Neural cell (in vitro differentiated cells): Measurements from ENCODE around the gene MAPK8. TPM values are rescaled to one million over a fixed set of nuclear protein-coding genes. Genes with fewer than 3 reads are reported as not detected.

Experiments used
- H2AFZ ChIP-seq: fragments of 200-600, 300-800 bp; sonication (generic), shearing (Covaris generic); 2 replicates; pipeline ENCODE4 v1.6.0; 2014; ENCODE audit warnings: low read depth, mild to moderate bottlenecking, antibody characterized with exemption, low read length, moderate library complexity
- H3F3A ChIP-seq: fragments of 200-600 bp; shearing (Covaris generic); 2 replicates; pipeline ENCODE4 v1.6.1; 2016; ENCODE audit warnings: mild to moderate bottlenecking, moderate library complexity, mixed read lengths, antibody characterized with exemption, low read length; ENCODE audit not compliant: insufficient read depth, poor library complexity, severe bottlenecking
- H3K27ac ChIP-seq: fragments of 200-600, 300-800 bp; sonication (generic), shearing (Covaris generic); 2 replicates; pipeline ENCODE4 v1.5.1; 2014; ENCODE audit warnings: mild to moderate bottlenecking, low read length, moderate library complexity
- H3K27me3 ChIP-seq: fragments of 300-800, 200-600 bp; sonication (generic), shearing (Covaris generic); 2 replicates; pipeline ENCODE4 v1.6.0; 2014; ENCODE audit warnings: mild to moderate bottlenecking, low read depth, low read length, moderate library complexity; ENCODE audit not compliant: insufficient read depth
- H3K36me3 ChIP-seq: fragments of 300-800, 200-600 bp; sonication (generic), shearing (Covaris generic); 2 replicates; pipeline ENCODE4 v1.5.1; 2014; ENCODE audit warnings: mild to moderate bottlenecking, antibody characterized with exemption, low read length, moderate library complexity; ENCODE audit not compliant: insufficient read depth
- H3K4me2 ChIP-seq: fragments of 300-800, 200-600 bp; sonication (generic), shearing (Covaris generic); 2 replicates; pipeline ENCODE4 v1.6.0; 2014; ENCODE audit warnings: mild to moderate bottlenecking, low read length
- H3K4me3 ChIP-seq: fragments of 300-800, 200-600 bp; sonication (generic), shearing (Covaris generic); 2 replicates; pipeline ENCODE4 v1.5.1; 2014; ENCODE audit warnings: mild to moderate bottlenecking, low read length, moderate library complexity
- H3K79me2 ChIP-seq: fragments of 200-600 bp; shearing (Covaris generic); replicated peaks from 2 replicates; pipeline ENCODE4 v1.6.0; 2014; ENCODE audit warnings: mild to moderate bottlenecking, low read length, moderate library complexity; ENCODE audit not compliant: insufficient read depth
- H3K9ac ChIP-seq: fragments of 300-800, 200-600 bp; sonication (generic), shearing (Covaris generic); 2 replicates; pipeline ENCODE4 v1.6.1; 2016; ENCODE audit warnings: mild to moderate bottlenecking, low read length, mixed read lengths
- H3K9me2 ChIP-seq: fragments of 200-600 bp; shearing (Covaris generic); 2 replicates; pipeline ENCODE4 v1.6.1; 2016; ENCODE audit warnings: mild to moderate bottlenecking, low read length, mixed read lengths; ENCODE audit not compliant: insufficient read depth
- H3K9me3 ChIP-seq: fragments of 200-600, 300-800 bp; sonication (generic), shearing (Covaris generic); 2 replicates; pipeline ENCODE4 v1.6.1; 2016; ENCODE audit warnings: mild to moderate bottlenecking, mixed run types, low read length, moderate library complexity, mixed read lengths
- H4K20me1 ChIP-seq: fragments of 200-600 bp; shearing (Covaris generic); 2 replicates; pipeline ENCODE4 v1.6.1; 2016; ENCODE audit warnings: mild to moderate bottlenecking, mixed run types; ENCODE audit not compliant: insufficient read depth
- EP300 ChIP-seq: fragments of 450-650 bp; conservative IDR thresholded peaks from 2 replicates; pipeline ENCODE4 v1.6.1; 2014; ENCODE audit warnings: antibody characterized with exemption, mild to moderate bottlenecking, moderate library complexity; ENCODE audit not compliant: poor library complexity, severe bottlenecking
- EZH2 ChIP-seq: fragments of 200-600, 300-800 bp; shearing (Covaris generic), sonication (generic); IDR thresholded peaks from 2 replicates; pipeline ENCODE4 v1.6.1; 2014; ENCODE audit warnings: antibody characterized with exemption, low read length, borderline replicate concordance, mild to moderate bottlenecking; ENCODE audit not compliant: insufficient read depth, poor library complexity, severe bottlenecking
- MXI1 ChIP-seq: fragments of 450-650 bp; conservative IDR thresholded peaks from 2 replicates; pipeline ENCODE4 v1.6.1; 2014; ENCODE audit warnings: antibody characterized with exemption, mild to moderate bottlenecking; ENCODE audit not compliant: poor library complexity, severe bottlenecking
- POLR2AphosphoS5 ChIP-seq: IDR thresholded peaks from 2 replicates; pipeline ENCODE4 v1.6.1; 2012
- RAD21 ChIP-seq: fragments of 450-650 bp; conservative IDR thresholded peaks from 2 replicates; pipeline ENCODE4 v1.6.1; 2014; ENCODE audit warnings: antibody characterized with exemption, mild to moderate bottlenecking, moderate library complexity
- SMC3 ChIP-seq: fragments of 450-650 bp; conservative IDR thresholded peaks from 2 replicates; pipeline ENCODE4 v1.6.1; 2014; ENCODE audit warnings: antibody characterized with exemption, mild to moderate bottlenecking, moderate library complexity; ENCODE audit not compliant: poor library complexity
- TAF1 ChIP-seq: IDR thresholded peaks from 2 replicates; pipeline ENCODE4 v1.6.1; 2012; ENCODE audit warnings: low read depth
- polyA plus RNA-seq: library from polyadenylated mRNA; depleted of rRNA; stranded (reverse); fragments of >200 nt; gene quantifications from 2 replicates; pipeline ENCODE4 v1.2.3, GENCODE V29; 2014
- TF ChIP-seq, protein P1 (sequence below): fragments of 450-650 bp; IDR thresholded peaks from 2 replicates; pipeline ENCODE4 v1.5.1; 2014; ENCODE audit warnings: antibody characterized with exemption, mild to moderate bottlenecking, moderate library complexity; ENCODE audit not compliant: poor library complexity, severe bottlenecking
- TF ChIP-seq, protein P2 (sequence below): IDR thresholded peaks from 2 replicates; pipeline ENCODE4 v1.6.1; 2012; ENCODE audit warnings: borderline replicate concordance

The MAPK8 gene
- polyA plus RNA-seq, 1 donor from 2014 or later: 187 TPM

DNA sequence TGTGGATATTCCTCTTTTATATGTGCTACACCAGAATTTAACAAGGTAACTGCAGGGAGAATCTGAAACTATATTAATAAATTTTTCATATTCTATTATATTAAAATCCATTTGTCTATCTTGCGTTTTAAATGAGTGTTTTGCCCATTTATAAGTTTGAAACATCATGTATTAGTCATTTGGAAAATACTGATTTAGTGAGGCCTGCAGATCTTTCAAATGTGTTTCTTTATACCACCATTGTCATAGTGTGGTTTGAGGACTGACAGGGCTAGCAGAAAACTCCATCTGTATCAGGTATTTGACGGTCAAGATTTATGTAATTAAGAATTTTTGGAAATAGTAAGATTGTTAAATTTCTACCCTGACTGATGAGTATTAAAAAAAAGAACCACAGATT lies 29.3 kb downstream of the MAPK8 start:
- Histone ChIP-seq H3K9me2 (no peaks in the 10 kb centered on the region), H3K27ac (no peak overlapping the region)

DNA sequence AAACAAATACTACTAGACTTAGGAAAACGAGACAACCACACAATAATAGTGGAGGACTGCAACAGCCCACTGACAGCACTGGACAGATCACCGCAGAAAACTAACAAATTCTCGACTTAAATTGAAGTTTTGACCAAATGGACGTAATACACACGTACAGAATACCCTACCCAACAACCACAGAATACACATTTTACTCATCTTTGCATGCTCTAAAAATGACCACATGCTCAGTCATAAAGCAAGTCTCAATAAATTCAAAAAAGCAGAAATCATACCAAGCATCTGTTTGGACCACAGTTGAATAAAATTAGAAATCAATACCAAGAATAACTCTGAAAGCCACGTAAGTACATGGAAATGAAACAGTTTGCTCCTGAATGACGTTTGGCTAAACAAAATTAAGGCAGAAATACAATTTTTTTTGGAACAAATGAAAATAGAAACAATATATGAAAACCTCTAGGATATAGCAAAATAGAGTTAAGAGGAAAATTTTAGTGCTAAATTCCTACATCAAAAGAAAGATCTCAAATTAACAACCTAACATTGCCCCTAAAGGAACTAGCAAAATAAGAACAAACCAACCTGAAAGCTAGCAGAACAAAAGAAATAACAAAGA lies 30.6 kb downstream of the MAPK8 start:
- H4K20me1 ChIP-seq: no peaks in the 10 kb centered on the region
- H3K36me3 ChIP-seq: no peaks in the 10 kb centered on the region
- TF ChIP-seq, protein P1, sequence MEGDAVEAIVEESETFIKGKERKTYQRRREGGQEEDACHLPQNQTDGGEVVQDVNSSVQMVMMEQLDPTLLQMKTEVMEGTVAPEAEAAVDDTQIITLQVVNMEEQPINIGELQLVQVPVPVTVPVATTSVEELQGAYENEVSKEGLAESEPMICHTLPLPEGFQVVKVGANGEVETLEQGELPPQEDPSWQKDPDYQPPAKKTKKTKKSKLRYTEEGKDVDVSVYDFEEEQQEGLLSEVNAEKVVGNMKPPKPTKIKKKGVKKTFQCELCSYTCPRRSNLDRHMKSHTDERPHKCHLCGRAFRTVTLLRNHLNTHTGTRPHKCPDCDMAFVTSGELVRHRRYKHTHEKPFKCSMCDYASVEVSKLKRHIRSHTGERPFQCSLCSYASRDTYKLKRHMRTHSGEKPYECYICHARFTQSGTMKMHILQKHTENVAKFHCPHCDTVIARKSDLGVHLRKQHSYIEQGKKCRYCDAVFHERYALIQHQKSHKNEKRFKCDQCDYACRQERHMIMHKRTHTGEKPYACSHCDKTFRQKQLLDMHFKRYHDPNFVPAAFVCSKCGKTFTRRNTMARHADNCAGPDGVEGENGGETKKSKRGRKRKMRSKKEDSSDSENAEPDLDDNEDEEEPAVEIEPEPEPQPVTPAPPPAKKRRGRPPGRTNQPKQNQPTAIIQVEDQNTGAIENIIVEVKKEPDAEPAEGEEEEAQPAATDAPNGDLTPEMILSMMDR: no peak
- no peak for TF ChIP-seq TAF1
- TF ChIP-seq MXI1: no peak
- TF ChIP-seq POLR2AphosphoS5: no peak
- TF ChIP-seq RAD21: no peak
- TF ChIP-seq, protein P2, sequence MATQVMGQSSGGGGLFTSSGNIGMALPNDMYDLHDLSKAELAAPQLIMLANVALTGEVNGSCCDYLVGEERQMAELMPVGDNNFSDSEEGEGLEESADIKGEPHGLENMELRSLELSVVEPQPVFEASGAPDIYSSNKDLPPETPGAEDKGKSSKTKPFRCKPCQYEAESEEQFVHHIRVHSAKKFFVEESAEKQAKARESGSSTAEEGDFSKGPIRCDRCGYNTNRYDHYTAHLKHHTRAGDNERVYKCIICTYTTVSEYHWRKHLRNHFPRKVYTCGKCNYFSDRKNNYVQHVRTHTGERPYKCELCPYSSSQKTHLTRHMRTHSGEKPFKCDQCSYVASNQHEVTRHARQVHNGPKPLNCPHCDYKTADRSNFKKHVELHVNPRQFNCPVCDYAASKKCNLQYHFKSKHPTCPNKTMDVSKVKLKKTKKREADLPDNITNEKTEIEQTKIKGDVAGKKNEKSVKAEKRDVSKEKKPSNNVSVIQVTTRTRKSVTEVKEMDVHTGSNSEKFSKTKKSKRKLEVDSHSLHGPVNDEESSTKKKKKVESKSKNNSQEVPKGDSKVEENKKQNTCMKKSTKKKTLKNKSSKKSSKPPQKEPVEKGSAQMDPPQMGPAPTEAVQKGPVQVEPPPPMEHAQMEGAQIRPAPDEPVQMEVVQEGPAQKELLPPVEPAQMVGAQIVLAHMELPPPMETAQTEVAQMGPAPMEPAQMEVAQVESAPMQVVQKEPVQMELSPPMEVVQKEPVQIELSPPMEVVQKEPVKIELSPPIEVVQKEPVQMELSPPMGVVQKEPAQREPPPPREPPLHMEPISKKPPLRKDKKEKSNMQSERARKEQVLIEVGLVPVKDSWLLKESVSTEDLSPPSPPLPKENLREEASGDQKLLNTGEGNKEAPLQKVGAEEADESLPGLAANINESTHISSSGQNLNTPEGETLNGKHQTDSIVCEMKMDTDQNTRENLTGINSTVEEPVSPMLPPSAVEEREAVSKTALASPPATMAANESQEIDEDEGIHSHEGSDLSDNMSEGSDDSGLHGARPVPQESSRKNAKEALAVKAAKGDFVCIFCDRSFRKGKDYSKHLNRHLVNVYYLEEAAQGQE: no peak
- no peak for TF ChIP-seq EP300
- TF ChIP-seq SMC3: no peak
- TF ChIP-seq EZH2: no peak
- no peak overlapping the region for H2AFZ ChIP-seq
- no peaks in the 10 kb centered on the region for H3F3A ChIP-seq
- no peaks in the 10 kb centered on the region for H3K9me2 ChIP-seq
- H3K79me2 ChIP-seq: peaks cover 39% of the 10 kb centered on the region
- no peak overlapping the region for H3K4me2 ChIP-seq
- no peaks in the 10 kb centered on the region for H3K27me3 ChIP-seq
- no peaks in the 10 kb centered on the region for H3K9me3 ChIP-seq
- H3K4me3 ChIP-seq: no peak overlapping the region
- no peak overlapping the region for H3K27ac ChIP-seq
- H3K9ac ChIP-seq: no peak overlapping the region

More for the DNA sequence above, 29.3 kb downstream of the MAPK8 start:
- Histone ChIP-seq H3K36me3 (no peaks in the 10 kb centered on the region), H2AFZ (no peak overlapping the region), H3F3A (no peaks in the 10 kb centered on the region), H3K4me3 (no peak overlapping the region), H3K9ac (no peak overlapping the region), H4K20me1 (no peaks in the 10 kb centered on the region), H3K9me3 (no peaks in the 10 kb centered on the region), H3K27me3 (no peaks in the 10 kb centered on the region), H3K4me2 (no peak overlapping the region), H3K79me2 (peaks cover 39% of the 10 kb centered on the region)
- TF ChIP-seq TAF1 (no peak), EP300 (no peak)

DNA sequence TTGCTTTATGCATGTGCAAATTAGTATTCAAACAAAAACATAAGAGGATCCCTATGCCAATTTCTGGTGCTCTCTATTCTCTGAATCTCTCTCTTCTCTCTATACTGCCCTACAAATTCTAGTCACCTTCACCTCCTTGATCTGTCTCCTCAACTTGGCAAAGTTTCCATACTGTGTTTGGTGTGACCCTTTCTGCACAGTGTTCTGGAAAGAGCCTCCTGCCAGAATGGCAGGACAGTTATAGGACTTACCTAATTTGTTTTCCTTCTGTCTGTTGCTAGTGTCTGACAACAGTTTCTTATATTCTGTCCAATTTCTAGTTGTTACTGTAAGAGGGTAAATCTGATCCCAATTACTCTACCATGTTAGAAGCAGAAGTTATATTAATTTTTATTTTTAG lies 34.3 kb downstream of the MAPK8 start:
- H3K4me3 ChIP-seq: no peak overlapping the region
- no peak overlapping the region for H3K9ac ChIP-seq
- H2AFZ ChIP-seq: no peak overlapping the region
- no peaks in the 10 kb centered on the region for H3F3A ChIP-seq
- H3K9me3 ChIP-seq: no peaks in the 10 kb centered on the region
- peaks cover 59% of the 10 kb centered on the region for H3K79me2 ChIP-seq
- H3K27ac ChIP-seq: no peak overlapping the region
- H3K9me2 ChIP-seq: no peaks in the 10 kb centered on the region
- TF ChIP-seq POLR2AphosphoS5 (no peak), SMC3 (no peak)
- TF ChIP-seq, protein P2: no peak
- no peaks in the 10 kb centered on the region for H3K27me3 ChIP-seq
- H4K20me1 ChIP-seq: no peaks in the 10 kb centered on the region
- H3K36me3 ChIP-seq: no peaks in the 10 kb centered on the region
- H3K4me2 ChIP-seq: no peak overlapping the region
